HEK293 (cell line): ENCODE results near the gene KRT25.

Experiments used
- CTCF ChIP-seq: fragments of 450-650 bp; formaldehyde crosslinking; IDR thresholded peaks from 2 replicates; pipeline ENCODE4 v1.5.1; 2016; ENCODE audit warnings: missing biosample characterization, missing genetic modification characterization
- MZF1 ChIP-seq: fragments of 450-650 bp; formaldehyde crosslinking; IDR thresholded peaks from 2 replicates; pipeline ENCODE4 v1.5.1; 2017; ENCODE audit warnings: missing biosample characterization, missing genetic modification characterization, borderline replicate concordance
- ZFP41 ChIP-seq: fragments of 450-650 bp; formaldehyde crosslinking; IDR thresholded peaks from 2 replicates; pipeline ENCODE4 v1.5.1; 2016; ENCODE audit warnings: missing biosample characterization, missing genetic modification characterization, borderline replicate concordance
- ZNF449 ChIP-seq: fragments of 450-650 bp; formaldehyde crosslinking; IDR thresholded peaks from 2 replicates; pipeline ENCODE4 v1.5.1; 2017; ENCODE audit warnings: missing biosample characterization, mild to moderate bottlenecking, missing genetic modification characterization, moderate library complexity
- TF ChIP-seq, protein P1 (sequence below): IDR thresholded peaks from 2 replicates; pipeline ENCODE4 v1.6.1; 2011; ENCODE audit warnings: mild to moderate bottlenecking, low read depth, low read length, borderline replicate concordance
- TF ChIP-seq, protein P2 (sequence below): fragments of 450-650 bp; formaldehyde crosslinking; IDR thresholded peaks from 2 replicates; pipeline ENCODE4 v1.5.1; 2017; ENCODE audit warnings: missing biosample characterization, missing genetic modification characterization

- TF ChIP-seq, protein P1, sequence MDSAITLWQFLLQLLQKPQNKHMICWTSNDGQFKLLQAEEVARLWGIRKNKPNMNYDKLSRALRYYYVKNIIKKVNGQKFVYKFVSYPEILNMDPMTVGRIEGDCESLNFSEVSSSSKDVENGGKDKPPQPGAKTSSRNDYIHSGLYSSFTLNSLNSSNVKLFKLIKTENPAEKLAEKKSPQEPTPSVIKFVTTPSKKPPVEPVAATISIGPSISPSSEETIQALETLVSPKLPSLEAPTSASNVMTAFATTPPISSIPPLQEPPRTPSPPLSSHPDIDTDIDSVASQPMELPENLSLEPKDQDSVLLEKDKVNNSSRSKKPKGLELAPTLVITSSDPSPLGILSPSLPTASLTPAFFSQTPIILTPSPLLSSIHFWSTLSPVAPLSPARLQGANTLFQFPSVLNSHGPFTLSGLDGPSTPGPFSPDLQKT, result no peak
- TF ChIP-seq CTCF (tag by site-specific recombination) (no peak), MZF1 (tag by site-specific recombination) (no peak), ZFP41 (tag by site-specific recombination) (no peak), ZNF449 (tag by site-specific recombination) (no peak)
- TF ChIP-seq, protein P2, sequence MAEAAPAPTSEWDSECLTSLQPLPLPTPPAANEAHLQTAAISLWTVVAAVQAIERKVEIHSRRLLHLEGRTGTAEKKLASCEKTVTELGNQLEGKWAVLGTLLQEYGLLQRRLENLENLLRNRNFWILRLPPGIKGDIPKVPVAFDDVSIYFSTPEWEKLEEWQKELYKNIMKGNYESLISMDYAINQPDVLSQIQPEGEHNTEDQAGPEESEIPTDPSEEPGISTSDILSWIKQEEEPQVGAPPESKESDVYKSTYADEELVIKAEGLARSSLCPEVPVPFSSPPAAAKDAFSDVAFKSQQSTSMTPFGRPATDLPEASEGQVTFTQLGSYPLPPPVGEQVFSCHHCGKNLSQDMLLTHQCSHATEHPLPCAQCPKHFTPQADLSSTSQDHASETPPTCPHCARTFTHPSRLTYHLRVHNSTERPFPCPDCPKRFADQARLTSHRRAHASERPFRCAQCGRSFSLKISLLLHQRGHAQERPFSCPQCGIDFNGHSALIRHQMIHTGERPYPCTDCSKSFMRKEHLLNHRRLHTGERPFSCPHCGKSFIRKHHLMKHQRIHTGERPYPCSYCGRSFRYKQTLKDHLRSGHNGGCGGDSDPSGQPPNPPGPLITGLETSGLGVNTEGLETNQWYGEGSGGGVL, result no peak
These were observed 55.3 kb downstream of the KRT25 start for GRCh38 chr17:40699853-40700252.
